HG02642 (cell line): ENCODE data around the gene DMD.
"Not testable (repeated sequence)": the region's sequence is repeated elsewhere in the genome, so short reads cannot be mapped to it uniquely, and the experiment has no call there.

Experiments used
- ATAC-seq: cut with Tn5 transposase; IDR thresholded peaks from one replicate; pipeline ENCODE4 v1.9.1; 2021; ENCODE audit warnings: mild to moderate bottlenecking; ENCODE audit not compliant: unreplicated experiment, poor library complexity

The DMD gene

DNA sequence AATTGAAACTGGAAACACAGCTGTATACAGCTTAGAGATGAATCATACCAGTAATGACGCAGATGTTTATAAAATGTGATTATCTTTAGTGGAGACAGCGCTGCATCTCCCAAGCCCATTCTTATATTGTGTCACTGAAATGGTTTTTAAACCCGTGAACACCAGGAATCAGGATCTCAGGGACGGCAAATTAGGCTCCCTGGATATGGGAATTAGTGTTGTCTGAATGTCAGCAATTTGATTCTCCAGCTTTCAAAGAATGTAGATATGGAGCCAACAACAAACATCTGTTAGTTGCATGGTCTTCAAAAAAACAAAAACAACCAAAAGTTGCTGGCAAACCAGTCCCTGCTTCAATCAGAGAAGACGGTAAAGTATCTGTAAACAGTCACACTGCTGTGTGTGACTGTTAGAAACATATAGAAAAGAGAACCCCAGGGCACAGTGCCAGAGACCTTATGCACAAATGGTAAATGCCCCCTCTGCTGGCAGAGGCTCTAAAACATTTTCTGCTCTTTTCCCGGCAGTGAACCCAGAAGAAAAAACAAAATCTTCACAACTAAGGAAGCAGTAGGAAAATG, 1787.7 kb downstream of the DMD start:
- ATAC-seq: no peak

DNA sequence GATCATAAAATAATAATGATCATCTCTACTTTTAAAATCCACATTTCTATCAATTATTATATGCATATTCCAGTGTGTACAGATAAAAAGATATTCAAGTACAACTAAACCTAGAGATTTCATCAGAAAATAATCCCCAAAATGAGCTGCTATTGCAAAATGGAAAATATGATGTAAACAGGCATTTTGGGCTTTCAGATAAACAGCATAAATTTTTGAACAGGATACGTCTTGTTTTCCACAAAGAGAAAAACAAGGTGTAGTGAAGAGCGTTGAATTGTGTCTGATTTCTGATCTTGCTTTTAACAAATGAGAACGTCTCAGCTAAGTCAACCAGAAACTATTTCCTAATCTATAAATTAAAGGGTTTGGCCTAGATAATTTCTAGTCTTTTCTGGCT, 1789.9 kb downstream of the DMD start:
- ATAC-seq: no peak

DNA sequence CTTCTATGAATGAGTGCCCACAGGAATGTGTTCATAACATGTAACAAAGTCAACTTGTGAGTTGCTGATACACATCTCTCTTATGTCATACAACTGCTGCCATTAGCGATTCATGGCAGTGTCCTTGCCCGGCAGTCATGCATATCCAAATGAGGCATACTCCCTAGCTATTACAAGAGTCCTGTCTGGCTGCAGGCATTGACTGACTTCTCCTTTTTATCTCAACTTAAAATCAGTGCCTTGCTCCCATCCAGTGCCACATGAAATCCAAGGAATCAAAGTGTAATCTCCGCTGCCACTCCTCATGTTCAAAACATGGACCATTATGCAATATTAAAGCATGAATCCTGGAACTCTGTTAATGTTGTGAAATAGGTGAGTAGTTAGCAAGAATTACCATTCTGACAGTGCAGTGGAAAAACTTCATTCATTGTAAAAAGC, 1790.6 kb downstream of the DMD start:
- ATAC-seq: no peak

DNA sequence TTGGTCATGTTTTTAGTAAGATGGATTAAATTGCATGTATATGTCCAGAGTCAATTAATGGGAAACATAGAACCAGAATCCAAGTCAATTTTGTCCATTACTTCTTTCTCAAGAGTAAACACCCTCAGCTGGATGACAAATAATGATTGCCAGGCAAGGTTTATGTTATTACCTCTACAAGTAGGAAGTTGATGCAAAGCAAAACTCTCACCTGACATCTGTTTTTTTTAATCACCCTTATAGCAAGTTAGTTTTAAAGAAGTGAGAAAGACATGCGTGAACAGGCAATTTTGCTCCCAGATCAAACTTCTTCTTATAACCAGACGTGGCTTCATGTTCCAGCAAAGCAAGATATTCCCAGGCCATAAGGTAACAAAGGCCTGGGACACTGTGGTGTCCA, 1791.0 kb downstream of the DMD start:
- no peak for ATAC-seq

DNA sequence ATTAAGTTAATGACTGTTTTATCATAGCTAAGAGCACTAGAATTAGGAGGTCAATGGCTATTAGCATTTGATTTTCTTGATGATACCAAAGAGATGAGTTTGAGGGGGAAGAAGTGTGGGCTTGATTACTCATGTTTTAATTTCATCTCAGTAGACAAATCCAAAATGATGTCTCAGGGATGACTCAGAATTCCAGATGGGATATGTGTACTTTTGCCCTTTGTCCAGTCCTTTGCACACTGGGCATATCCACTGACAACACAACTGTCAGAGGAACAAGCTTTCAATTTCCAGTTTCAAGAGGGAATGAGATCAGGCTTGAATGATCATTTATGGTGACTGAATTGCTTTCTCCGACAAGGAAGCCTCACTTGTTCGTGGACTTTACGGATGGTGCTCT, 1814.2 kb downstream of the DMD start:
- no peak for ATAC-seq

DNA sequence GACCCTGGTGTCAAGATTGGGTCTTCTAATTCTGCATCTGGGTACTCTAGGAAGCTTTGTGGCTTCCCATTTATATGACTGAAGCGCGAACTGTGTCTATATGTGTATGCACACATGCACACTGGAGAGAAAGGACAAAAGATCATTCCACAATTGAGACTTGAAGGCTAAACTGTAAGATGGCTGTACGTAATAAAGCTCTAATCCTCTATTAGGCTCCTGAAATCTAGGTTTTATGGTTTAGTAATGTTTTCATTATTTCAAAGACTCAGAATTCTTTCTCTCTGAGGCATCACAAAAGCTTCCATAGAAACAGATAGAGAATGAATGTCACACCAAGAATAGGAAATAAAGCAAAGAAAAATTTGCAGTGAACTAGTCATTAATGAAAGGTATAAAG, 1818.8 kb downstream of the DMD start:
- no peak for ATAC-seq

DNA sequence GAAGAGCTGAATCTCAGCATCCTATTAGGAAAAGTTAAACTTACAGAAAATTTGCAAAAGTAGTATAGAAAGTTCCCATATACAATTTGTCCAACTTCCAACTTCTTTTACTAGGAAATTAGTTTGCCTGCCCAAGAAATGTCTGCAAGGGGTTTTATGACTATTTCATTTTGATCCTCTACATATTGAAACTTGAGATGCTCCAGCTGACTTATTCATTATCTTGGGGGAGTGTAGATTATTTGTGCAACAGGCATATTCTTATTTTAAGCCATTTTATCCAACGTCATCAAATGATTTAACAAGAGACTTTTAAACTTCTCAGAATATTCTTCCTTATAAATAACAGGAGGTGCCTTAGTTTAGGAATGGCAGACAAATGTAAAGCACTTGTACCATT, 1822.4 kb downstream of the DMD start:
- ATAC-seq: no peak

DNA sequence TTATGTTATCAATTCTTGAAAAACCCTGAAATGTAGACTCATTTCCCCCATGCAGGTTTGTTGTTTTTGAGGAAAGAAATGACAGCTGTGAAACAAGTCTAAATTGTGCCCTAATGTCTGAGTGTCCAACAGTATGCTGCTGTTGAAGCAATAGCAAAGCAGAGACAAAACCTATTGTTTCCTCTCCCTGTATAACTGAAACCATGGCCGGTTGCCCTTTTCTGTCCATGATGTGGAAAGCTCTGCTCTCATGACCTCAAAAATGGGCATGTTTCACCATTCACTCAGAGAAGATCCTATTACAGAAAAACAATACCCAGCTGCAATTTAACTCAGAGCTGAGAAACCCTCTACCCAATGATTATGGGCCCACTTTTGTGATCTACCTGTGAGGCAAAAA, 1826.9 kb downstream of the DMD start:
- no peak for ATAC-seq

DNA sequence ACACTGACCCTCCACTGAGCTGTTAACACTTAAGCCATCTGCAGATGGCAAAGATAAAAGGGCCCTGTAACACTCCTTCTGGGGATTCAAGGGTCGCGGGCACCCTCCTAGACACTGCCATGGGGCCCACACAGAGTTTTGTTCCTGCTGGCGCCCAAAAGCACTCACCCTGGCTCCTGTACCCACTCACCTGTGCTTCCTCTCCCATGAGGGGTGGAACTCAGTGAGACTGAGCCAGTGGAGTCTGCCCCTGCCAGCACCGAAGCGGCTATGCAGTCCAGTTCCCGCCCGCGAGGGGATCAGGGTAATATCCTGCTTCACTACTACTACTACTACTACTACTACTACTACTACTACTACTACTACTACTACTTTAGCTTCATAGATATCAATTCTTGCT, 1827.4 kb downstream of the DMD start:
- ATAC-seq: no peak

DNA sequence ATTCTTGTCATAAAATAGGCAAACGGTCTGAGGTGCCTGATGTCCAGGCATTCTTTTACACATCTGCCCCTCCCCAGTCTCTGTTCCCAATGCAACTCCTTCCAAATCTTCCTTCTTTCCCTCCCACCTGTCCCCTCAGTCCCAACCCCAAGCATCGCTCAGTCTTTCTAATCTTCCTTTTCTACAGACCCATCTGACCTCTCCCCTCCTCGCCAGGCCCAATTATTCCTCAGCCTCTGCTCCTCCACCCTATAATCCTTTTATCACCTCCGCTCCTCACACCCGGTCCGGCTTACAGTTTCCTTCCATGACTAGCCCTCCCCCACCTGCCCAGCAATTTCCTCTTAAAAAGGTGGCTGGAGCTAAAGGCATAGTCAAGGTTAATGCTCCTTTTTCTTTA, 1832.4 kb downstream of the DMD start:
- ATAC-seq: not testable (repeated sequence)

DNA sequence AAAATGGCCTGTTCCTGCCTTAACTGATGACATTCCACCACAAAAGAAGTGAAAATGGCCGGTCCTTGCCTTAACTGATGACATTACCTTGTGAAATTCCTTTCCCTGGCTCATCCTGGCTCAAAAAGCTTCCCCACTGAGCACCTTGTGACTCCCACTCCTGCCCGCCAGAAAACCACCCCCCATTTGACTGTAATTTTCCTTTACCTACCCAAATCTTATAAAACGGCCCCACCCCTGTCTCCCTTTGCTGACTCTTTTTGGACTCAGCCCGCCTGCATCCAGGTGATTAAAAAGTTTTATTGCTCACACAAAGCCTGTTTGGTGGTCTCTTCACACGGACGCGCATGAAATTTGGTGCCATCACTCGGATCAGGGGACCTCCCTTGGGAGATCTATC, 1833.5 kb downstream of the DMD start:
- ATAC-seq: not testable (repeated sequence)

DNA sequence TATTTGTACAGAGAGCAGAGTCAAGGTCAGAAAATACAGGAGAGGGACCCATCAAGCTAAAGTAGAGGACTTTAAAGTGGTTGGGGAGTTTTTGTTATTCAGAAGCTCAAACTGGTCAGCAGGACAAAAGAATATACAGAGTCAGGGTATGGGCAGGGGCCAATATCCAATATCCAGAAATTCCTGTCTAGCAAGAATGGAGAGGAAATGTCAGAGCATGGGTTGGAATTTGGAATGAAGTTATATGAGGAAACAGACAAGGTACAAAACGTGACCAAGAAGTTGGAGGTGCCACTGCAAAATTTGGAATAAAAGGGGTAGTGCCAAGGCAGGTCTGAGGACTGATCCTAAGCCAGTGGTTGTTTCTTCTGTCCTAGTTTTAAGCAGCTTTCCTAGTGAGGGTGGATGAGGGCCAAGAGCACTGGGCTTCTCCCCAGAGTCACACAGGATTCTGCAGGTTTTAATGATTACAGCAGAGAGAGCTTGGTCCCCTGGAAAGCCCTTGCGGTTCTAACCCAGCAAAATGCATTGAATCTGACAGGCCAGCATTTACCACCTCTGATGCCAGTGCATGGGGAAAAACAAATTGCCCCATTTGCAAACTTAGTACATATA, 1834.8 kb downstream of the DMD start:
- ATAC-seq: no peak

DNA sequence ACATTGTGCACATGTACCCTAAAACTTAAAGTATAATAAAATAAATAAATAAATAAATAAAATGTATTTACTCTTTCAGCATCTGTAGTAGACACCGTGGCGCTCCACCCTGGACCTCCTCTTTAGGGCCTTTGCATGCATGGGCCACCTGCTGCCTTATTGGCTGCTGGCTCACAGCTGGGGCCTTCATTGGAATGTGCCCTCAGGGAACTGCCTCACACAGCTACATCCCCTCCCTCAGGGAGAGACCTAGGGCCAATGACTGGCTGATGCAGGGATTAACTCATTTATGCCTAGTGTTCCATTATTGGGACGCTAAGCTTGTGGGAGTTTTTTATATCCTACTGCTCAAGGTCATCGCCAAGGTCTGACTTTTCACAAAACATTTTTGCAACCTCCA, 1836.6 kb downstream of the DMD start:
- ATAC-seq: no peak

DNA sequence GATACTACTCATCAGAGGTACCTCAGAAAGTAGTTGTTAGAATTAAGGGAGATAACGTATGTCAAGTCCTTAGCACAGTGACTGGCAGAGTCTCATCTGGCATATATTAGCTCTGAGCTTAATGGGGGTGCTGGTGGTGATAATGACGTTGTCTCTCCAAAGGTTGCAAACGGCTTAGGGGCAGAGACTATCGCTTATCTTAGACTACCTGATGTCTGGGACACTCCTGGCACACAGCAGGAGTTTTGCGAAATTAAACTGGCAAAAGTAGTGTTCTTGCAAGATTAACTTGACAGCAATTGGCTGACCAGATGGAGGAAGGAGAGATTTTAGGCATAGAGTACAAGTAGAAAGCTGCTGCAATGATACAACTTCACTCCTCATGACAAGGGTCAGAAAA, 1839.4 kb downstream of the DMD start:
- no peak for ATAC-seq

DNA sequence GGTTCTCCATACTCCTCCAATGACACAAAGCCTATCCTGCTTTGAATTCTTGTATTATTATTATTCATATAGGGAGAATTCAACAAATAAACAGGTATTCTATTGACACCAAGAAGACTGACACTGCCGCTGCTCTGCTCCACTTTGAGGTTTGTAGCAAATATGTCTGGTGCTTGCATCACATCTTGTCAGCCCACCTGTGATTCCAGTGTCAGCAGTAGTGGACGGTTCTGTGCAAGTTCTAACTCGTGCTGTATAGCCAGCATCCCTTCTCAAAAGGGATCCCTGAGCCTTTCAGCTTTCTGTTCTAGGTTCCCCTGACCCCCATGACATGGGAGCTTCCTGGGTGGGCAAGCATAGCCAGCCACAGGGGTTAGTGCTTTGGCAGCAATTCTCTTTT, 1843.5 kb downstream of the DMD start:
- ATAC-seq: no peak

DNA sequence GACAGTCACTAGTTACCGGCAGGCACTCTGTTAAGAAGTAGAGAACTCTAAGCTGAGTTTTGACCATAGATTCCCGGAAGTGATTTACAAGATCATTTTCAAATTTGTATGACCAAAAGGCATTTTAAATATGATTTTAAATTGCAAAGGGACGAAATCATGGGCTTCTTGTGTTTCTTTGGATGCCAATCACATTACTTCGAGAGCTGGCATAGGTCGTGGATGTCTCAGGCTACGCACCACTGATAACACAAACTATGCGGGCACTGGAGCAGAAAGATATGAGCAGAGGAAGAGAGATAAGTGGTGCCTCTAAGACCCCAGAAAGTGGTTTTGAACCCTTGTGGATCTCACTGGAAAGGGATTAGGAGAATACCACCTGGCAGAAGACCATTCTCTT, 1845.3 kb downstream of the DMD start:
- no peak for ATAC-seq

DNA sequence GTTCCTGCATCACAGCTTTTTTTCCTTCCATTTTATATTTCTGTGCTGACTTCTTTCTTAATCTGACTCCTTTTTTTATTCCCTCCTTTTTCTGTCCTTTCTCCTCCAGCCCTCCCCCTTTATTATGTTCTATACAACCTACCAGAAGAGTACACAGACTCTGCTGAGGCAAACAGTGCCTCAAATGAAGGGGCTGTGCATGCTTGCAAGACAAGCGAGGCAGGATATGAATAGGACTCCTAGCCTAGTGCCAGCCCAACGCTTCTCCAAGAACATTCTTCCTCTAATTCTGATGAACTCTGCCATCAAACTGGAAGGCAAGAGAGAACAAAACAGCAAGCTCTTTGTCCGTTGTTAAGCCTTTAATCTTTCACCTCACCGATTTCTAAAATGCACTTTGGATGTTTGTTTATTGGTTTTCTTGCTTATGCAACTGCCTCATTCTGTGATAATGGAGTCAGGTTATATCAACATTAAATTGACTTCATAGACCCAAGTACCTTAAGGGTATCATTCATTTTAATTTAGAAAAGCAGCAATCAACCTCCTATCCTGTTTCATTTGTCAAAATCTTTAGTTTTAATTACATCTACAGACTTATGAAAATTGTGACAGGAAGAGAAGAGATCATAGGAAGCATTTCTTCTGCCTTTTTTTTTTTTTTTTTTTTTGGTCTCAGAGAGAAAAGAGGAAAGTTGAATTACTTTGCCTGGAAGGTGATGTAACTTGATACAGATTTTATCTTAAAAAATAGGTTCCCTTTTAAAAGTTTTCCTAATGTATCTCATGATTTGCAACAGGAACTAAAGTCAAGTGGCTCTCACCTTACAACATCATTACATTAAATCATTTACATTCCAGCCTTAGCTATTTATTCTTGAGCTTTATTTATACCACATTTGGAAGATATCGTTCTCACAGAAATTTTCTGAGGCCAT, 1854.8 kb downstream of the DMD start:
- ATAC-seq: no peak

DNA sequence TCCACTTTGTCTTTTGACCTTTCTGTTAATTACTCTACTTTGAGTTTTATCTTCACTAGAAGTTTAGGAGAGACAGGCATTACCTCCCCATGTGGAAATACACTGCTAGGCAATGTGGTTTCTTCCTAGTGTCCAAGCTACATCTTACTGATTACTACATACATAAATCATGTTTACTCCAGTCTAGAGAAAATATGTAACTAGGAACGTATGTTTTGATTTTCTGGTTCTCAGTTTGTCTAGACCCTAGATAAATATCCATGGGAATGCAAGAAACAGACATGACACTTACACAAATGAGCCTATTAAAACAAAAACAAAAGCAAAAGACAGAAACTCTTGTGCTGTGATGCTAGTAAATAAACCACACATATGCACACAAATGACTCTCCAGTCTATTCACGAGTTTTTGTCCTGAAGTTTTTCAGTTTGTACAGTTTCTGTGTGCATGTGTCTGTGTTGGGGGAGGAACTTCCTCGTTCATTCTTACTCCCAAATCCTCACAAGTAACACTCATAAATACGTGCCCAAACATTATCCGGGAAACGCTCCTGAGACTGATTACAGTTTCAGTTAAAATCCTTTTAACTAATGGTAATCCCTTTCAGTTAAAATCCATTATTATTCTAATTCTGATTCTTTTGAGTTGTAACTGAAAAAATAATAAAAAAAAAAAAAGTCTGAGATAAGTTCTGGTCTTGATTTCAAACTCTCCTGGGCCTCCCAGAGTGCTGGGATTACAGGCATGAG, 1856.0 kb downstream of the DMD start:
- no peak for ATAC-seq

DNA sequence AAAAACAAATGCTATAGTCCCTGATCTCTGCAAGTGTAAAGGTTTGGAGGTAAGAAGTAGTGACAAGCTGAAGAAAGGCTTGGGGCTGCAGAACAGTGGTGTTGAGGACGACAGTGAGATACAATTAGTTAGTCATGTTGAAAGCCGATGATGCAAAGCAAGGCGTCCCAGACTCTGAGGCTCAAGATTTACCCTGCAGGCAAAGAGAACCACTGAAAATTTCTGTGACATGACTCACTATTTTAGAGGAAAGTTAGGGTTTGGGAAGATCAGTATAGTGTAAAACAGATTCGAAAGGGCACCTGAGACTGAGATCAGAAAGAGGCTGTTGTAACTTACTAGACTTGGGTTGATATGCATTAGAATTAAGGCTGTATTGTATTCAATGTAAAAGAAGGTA, 1858.3 kb downstream of the DMD start:
- no peak for ATAC-seq

DNA sequence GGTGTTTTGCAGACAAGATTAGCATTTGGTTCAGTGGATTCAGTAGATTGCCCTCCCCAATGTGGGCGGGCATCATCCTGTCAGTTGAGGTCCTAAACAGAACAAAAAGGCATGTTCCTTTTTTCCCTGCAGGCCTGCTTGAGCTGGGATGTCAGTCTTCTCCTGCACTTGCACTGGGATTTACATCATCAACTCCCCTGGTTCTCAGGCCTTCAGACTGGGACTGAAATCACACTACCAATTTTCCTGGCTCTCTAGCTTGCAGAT, 1860.6 kb downstream of the DMD start:
- ATAC-seq: no peak

DNA sequence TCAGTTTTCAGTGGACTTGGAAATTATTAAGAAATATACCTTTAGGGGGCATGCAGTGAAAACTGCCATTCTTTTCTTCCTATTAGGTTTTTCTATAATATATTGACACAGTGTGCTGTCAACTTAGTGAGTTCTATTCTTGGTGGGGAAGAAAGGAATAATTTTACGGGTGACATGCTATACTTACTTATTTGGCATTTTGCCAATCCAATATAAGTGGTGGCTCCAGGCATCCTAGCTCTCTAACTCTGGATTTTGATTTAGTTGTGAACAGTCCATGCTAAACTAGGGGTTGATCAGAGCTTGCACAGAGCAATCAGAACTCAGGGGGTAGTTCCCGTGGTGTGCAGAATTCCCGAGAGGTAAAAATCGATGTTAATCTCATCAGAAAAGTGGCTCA, 1861.8 kb downstream of the DMD start:
- ATAC-seq: no peak
